NK-92 (cell line): ENCODE results near the gene ADAMTS12.

Experiments
- DNase-seq: peaks from one replicate; lab custom pipeline; 2025; ENCODE audit not compliant: unreplicated experiment; lab: John Stamatoyannopoulos, UW

The ADAMTS12 gene, protein sequence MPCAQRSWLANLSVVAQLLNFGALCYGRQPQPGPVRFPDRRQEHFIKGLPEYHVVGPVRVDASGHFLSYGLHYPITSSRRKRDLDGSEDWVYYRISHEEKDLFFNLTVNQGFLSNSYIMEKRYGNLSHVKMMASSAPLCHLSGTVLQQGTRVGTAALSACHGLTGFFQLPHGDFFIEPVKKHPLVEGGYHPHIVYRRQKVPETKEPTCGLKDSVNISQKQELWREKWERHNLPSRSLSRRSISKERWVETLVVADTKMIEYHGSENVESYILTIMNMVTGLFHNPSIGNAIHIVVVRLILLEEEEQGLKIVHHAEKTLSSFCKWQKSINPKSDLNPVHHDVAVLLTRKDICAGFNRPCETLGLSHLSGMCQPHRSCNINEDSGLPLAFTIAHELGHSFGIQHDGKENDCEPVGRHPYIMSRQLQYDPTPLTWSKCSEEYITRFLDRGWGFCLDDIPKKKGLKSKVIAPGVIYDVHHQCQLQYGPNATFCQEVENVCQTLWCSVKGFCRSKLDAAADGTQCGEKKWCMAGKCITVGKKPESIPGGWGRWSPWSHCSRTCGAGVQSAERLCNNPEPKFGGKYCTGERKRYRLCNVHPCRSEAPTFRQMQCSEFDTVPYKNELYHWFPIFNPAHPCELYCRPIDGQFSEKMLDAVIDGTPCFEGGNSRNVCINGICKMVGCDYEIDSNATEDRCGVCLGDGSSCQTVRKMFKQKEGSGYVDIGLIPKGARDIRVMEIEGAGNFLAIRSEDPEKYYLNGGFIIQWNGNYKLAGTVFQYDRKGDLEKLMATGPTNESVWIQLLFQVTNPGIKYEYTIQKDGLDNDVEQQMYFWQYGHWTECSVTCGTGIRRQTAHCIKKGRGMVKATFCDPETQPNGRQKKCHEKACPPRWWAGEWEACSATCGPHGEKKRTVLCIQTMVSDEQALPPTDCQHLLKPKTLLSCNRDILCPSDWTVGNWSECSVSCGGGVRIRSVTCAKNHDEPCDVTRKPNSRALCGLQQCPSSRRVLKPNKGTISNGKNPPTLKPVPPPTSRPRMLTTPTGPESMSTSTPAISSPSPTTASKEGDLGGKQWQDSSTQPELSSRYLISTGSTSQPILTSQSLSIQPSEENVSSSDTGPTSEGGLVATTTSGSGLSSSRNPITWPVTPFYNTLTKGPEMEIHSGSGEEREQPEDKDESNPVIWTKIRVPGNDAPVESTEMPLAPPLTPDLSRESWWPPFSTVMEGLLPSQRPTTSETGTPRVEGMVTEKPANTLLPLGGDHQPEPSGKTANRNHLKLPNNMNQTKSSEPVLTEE (N-terminal part only)

DNA sequence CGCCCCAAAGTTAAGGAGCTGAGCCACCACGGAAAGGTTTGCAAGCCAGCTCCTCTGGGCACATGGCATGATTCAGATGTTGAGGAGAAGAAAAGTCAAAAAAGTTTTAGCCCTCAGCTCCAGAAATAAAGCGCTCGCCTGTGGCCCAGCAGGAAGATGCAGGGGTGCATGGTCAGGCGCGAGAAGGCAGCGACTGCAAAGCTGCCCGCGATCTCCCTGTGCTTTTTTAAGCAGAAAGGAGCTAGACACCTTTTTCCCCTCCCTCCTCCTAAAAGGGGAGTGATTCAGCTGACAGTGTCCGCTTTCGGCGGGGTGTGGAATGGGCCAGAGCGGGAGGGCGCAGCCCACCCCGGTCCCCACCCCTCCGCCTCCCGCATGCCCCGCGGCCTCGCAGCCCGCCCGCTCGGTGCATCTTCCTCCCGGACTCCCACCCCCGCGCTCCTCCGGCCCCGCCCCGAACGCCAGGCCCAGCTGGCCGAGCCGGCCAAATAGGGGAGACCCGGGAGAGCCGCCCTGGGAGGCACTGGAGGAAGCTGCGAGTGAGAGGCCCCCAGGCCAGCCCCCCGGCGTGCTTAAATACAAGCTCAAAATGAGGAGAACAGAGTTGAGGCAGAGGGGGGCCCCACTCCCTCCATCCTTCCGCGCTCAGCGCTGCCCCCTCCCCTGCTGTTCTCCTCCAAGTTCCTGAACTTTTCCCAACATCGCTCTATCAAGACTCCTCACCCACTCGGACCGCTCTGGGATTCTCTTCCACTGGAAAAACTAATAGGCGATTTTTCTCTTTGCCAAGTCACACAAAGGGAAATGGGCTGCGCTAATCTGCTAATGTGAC lies at the start of gene ADAMTS12:
Gene ADAMTS12 (minus strand): TSS at position 203 of the 832 bp plus-strand sequence. CDS start 134 bp downstream, at position 69.
- DNase-seq, result no peak

DNA sequence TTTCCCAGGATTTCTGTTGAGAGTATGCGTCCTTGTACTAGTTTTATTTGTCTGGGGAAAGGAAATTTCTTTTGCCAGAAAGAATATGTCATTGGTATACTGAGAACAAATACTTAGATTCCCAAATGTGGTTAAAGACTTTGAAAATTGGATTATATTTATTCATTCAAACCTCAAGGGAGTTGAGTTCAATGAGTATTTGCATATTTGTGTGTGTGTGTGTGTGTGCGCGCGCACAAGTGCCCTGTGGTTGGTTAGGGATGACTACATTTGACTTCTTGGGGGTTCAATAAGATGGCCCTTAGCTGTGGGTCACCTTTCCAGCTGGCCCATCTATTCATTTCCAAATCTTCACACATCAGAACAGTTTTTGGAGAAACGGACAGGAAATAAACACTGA lies 49.3 kb upstream of the ADAMTS12 start:
- no peak for DNase-seq

DNA sequence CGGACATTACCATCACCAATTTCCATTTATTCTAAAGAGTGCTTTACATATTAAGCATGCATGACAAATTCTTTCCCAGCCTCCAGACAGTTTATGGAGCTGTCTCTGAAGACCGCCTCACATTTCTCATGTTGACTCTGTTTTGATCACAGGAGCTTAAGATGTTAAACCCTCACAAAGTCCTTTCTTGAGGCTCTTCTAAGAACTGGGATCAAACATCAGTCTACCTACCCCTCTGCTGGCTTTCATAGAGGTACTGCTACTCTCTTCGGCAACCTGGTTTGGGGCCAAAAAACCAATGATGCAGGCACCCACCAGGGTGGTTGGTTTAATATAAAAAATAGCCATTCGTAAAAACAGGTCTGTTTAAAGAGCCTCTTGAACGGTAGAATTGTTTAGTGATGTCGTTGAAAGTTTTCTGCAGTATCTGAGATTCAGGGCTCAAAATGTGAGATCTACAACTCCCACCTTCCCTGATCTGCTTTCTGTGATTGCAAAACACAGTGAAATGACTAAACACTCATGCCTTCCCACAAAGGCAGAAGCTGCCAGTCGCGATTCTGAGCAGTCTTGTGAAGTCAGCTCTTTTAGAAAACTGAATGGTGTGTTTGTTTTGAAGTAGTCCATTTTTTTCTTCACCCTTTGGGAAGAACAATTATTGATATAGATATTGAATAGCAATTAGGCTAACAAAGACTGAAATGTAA lies 47.9 kb upstream of the ADAMTS12 start:
- no peak for DNase-seq

DNA sequence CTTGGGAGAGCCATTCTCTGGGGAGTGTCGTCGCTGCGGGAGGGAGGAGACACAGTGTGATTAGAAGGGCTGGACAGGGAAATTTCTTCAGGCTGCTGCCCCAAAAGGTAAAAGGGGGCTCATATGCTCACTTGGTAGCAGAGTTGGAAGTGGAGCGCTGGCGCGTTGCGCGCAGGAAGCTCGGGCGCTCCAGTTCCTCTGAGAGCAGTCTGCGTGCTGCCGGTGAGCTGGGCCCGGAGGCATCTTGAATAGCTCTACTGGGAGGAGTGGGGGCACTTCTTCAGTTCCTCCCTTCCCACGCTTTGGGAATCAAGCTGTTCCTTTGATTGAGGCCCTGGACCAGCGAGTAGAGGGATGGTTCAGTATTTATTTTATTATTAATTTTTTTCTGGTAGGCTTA lies 47.1 kb upstream of the ADAMTS12 start:
- no peak for DNase-seq

DNA sequence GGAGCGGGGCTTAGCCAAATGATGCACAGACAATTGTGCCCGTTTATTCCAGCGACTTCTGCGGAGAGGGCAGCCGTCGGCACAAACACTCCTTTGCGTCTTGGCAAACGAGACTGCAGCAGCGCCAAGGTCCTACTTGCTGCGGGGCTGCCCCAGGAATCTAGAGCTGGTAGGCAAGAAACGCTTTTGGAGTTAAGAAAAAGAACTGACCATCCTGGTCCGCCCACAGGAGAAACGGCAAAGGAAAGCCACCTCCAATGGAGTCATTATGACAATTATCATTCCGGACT lies 46.7 kb upstream of the ADAMTS12 start:
- no peak for DNase-seq

DNA sequence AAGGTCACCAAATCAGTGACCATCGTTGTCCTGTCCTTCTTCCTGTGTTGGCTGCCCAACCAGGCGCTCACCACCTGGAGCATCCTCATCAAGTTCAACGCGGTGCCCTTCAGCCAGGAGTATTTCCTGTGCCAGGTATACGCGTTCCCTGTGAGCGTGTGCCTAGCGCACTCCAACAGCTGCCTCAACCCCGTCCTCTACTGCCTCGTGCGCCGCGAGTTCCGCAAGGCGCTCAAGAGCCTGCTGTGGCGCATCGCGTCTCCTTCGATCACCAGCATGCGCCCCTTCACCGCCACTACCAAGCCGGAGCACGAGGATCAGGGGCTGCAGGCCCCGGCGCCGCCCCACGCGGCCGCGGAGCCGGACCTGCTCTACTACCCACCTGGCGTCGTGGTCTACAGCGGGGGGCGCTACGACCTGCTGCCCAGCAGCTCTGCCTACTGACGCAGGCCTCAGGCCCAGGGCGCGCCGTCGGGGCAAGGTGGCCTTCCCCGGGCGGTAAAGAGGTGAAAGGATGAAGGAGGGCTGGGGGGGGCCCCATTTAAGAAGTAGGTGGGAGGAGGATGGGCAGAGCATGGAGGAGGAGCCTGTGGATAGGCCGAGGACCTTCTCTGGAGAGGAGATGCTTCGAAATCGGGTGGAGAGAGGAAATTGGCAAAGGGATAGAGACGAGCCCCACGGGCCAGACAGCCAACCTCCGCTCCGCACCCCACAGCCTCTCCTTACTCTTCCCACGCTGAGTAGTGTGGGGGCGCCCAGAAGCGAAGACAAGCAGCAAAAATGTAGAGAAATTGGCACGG lies 46.1 kb upstream of the ADAMTS12 start:
- no peak for DNase-seq

DNA sequence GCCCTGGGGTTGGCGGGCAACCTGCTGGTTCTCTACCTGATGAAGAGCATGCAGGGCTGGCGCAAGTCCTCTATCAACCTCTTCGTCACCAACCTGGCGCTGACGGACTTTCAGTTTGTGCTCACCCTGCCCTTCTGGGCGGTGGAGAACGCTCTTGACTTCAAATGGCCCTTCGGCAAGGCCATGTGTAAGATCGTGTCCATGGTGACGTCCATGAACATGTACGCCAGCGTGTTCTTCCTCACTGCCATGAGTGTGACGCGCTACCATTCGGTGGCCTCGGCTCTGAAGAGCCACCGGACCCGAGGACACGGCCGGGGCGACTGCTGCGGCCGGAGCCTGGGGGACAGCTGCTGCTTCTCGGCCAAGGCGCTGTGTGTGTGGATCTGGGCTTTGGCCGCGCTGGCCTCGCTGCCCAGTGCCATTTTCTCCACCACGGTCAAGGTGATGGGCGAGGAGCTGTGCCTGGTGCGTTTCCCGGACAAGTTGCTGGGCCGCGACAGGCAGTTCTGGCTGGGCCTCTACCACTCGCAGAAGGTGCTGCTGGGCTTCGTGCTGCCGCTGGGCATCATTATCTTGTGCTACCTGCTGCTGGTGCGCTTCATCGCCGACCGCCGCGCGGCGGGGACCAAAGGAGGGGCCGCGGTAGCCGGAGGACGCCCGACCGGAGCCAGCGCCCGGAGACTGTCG lies 45.4 kb upstream of the ADAMTS12 start:
- no peak for DNase-seq

DNA sequence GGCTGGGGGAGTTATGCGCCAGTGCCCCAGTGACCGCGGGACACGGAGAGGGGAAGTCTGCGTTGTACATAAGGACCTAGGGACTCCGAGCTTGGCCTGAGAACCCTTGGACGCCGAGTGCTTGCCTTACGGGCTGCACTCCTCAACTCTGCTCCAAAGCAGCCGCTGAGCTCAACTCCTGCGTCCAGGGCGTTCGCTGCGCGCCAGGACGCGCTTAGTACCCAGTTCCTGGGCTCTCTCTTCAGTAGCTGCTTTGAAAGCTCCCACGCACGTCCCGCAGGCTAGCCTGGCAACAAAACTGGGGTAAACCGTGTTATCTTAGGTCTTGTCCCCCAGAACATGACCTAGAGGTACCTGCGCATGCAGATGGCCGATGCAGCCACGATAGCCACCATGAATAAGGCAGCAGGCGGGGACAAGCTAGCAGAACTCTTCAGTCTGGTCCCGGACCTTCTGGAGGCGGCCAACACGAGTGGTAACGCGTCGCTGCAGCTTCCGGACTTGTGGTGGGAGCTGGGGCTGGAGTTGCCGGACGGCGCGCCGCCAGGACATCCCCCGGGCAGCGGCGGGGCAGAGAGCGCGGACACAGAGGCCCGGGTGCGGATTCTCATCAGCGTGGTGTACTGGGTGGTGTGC lies 44.7 kb upstream of the ADAMTS12 start, which contains the start of gene RXFP3:
Gene RXFP3 (plus strand): TSS at position 6 of the 636 bp plus-strand sequence. CDS start 355 bp downstream, at position 361.
- DNase-seq, result no peak

DNA sequence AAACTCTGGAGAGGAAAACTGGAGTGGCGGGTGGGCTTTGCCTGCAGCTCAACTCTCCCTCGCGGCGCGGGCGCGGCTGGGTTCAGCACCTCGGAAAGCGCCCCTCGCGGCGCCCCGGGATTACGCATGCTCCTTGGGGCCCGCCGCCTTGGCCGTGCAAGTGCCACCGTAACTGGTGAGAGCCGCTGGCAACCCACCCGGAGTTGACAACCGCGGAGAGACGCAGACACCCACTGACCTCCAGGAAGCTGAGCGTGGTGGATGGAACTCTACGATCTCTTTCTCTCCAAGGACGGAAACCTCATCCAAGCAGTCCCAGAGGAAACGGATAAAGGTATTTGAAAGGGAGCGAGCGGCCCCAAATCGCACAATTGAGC lies 44.2 kb upstream of the ADAMTS12 start:
- no peak for DNase-seq

DNA sequence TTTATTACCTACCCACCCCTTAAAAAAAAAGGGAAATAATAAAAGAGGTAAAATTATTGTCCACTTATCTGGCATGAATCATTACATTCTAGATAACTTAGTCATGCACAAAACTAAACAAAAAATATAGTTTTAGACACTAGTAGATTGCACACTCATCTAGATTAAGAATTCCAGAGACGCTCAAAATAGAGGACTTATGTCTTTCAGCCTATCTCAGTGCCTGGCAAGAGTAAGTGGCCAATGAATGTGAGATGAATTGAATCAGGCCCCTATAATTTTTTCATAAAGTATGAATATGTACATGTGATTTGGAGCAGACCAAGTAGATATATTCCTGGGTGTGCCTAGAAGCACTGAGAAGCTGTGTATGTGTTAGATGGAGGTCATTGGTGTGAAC lies 42.4 kb upstream of the ADAMTS12 start:
- DNase-seq, result no peak

DNA sequence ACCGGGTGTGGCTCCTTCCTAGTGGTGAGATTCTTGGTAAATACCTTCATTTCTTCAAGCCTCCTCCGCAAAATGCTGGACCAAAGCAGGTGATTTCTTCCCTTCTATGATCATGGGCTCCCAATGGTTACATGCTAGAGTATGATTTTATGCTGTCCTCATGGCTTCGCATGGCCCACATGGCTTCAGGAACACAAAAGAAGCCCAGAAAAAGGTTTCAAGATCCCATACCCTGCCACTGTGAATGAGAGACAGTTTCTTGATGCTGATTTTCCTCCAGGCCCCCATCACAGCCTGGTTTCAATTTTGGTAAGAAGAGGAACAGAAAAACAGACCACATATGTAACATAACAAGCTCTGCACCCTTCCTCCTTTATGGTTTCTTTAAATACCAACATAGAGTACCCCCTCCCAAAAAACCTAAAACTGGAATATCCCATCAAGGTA lies 42.0 kb upstream of the ADAMTS12 start:
- DNase-seq, result no peak

DNA sequence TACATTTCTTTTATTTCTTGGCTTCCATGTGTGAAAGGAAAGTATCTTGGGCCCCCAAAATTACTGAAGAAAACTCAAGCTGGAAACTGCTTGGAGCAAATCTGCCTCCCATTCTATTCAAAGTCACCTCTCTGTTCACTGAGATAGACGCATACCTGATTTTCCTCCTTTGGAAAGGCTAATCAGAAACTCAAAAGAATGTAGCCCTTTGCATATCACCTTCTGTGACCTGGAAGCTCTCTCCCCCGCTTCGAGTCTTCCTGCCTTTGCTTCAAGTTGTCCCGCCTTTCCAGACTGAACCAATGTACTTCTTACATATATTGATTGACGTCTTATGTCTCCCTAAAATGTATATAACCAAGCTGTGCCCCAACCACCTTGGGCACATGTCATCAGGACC lies 39.3 kb upstream of the ADAMTS12 start:
- no peak for DNase-seq

DNA sequence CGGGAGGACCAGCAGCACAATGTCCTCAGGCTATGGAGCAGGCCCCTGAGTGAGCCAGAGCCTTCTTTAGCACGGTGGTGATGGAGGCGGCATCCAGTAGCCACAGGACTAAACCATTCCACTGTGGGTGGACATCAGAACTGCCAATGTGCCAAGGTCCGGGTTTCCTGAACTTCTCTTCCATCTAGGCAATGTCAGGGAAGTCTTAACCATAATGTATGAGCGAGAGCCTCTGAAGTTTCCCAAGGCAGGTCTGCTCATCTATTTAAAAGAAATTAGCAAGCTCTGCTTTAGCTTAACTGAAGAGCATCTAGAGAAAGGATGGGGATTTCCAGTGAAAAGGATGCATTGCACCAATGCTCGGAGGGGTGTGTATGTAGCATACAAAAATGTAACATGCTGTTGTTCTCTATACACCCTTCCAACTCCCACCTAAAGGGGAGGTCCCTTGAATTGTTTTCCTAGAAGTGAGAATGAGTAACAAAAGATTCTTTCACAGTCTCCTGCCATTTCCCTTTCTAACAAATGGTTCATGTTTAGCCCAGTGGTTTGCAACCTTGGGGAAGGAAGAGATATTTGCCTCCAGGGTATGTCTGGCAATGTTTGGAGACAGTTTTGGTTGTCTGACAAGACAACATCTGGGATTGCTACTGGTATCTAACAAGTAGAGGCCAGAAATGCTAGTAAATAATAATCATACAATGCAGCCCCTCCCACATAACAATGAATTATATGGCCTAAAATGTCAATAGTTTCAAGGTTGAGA lies 38.3 kb upstream of the ADAMTS12 start:
- DNase-seq, result no peak

DNA sequence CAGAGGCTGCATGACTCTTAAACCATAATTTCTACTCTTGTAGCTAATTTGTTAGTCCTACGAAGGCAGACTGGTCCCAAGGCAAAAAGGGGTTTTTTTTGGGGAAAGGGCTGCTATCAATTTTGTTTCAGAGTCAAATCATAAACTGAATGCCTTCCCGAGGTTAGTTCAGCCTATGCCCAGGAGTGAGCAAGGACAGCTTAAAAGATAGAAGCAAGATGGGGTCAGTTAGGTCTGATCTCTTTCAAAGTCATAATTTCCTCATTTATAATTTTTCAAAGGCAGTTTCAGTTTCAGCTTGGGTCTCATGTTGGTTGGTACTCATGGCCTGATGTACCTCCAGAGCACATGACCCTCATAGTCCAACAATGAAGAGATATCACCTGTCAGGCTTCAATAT lies 36.5 kb upstream of the ADAMTS12 start:
- no peak for DNase-seq

DNA sequence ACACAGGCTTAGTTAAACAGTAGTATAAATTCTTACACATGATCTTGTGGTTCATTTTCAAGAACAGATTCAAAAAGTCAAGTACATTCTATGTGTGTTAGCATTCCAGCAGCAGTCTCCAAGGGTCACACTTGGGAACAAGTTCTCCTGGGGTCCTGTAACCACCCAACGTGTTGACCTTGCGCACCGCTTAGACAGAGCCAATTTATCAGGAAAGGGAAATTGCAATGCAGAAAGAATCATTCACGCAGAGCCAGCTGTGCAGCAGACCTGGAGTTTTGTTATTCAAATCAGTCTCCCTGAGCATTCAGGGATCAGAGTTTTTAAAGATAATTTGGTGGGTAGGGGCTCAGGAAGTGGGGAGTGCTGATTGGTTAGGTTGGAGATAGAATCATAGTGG lies 35.9 kb upstream of the ADAMTS12 start:
- DNase-seq, result no peak

DNA sequence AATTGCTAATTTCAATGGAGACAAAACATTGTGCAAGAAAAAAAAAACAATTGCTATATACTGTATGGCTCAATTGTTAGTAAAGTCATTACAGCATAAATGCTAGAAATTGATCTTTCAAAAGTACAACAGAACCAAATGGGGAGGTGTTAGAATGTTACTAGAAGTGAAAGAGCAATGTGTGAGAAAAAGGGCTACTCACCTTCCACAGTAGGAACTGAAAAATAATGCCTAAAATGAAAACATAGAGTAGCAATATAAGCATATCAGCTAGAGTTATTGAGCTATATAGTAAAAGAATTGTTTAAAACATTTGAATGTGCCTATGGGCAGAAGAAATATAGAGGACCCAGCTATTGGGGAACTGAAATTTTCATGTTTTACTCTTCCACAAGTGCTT lies 33.5 kb upstream of the ADAMTS12 start:
- DNase-seq, result no peak

DNA sequence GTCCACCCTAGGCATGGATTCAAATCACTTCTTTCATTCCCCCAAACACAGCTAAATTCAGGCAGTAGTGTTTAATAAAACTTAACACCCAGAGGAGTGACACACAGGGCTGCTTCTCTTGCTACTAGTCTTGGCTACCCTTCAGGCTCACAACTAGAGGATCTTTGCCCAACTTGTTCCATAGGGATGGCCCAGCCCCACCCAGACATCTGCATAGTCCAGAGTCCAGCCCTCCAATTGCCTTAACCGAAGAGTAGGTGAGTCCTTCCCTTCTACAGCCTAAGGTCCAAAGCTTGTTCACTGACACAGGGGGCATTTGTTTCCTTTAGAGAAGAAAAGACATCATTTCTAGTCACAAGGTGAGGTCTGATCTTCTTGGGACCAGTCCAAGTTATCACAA lies 29.2 kb upstream of the ADAMTS12 start:
- no peak for DNase-seq
